HL-60 (cell line): ENCODE results near the gene TIMM29.

Experiments used
- DNase-seq, 2 experiments: peaks; one replicate each; pipeline ENCODE4 v3.0.0-alpha.2; 2010 to 2020; ENCODE audit warnings: low read depth in 1 of 2, low spot score in 1 of 2
- H3K27ac ChIP-seq: fragments of 250-450 bp; sonication (Bioruptor Pico); replicated peaks from 2 replicates; pipeline ENCODE4 v1.5.1; 2020; ENCODE audit warnings: mild to moderate bottlenecking, moderate library complexity
- H3K27me3 ChIP-seq: fragments of 250-450 bp; sonication (Bioruptor Pico); 2 replicates; pipeline ENCODE4 v1.5.1; 2021; ENCODE audit warnings: mild to moderate bottlenecking, moderate library complexity; ENCODE audit not compliant: insufficient read depth, poor library complexity, severe bottlenecking
- H3K4me3 ChIP-seq: replicated peaks from 2 replicates; pipeline ENCODE4 v1.5.1; 2011; ENCODE audit warnings: mild to moderate bottlenecking, control low read depth, low read length; ENCODE audit not compliant: insufficient read depth
- CTCF ChIP-seq: IDR thresholded peaks from one replicate; pipeline ENCODE4 v1.5.1; 2011; ENCODE audit warnings: low read length, control low read depth, inconsistent platforms; ENCODE audit not compliant: insufficient read depth
- GABPA ChIP-seq: IDR thresholded peaks from 2 replicates; pipeline ENCODE4 v1.6.1; 2012; ENCODE audit warnings: low read depth
- POLR2AphosphoS5 ChIP-seq: IDR thresholded peaks from 2 replicates; pipeline ENCODE4 v1.6.1; 2012; ENCODE audit warnings: low read depth
- SPI1 ChIP-seq: IDR thresholded peaks from 2 replicates; pipeline ENCODE4 v1.6.1; 2012; ENCODE audit warnings: low read depth, mild to moderate bottlenecking, borderline replicate concordance
- TF ChIP-seq, protein P1 (sequence below): IDR thresholded peaks from 2 replicates; pipeline ENCODE4 v1.6.1; 2012; ENCODE audit warnings: low read depth; ENCODE audit not compliant: insufficient replicate concordance

TIMM29 gene

DNA sequence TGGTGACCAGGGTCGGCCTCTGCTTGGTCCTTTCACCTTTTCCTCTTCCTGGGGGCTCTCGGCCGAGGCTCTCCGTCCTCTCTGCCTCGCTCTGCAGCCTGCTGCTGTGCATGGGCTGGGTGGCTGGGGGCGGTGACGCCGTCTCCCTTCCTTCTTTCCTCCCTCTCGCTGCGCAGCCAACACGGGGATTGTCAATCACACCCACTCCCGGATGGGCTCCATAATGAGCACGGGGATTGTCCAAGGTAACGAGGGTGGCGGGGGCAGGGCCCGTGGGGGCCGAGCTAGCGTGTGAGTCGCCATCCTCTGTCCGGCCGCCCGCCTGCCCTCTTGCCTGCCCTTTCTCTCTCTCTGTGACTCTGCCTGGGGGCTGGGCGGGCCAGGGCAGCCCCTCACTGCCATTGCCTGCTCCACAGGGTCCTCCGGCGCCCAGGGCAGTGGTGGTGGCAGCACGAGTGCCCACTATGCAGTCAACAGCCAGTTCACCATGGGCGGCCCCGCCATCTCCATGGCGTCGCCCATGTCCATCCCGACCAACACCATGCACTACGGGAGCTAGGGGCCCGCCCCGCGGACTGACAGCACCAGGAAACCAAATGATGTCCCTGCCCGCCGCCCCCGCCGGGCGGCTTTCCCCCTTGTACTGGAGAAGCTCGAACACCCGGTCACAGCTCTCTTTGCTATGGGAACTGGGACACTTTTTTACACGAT, 7.3 kb upstream of the TIMM29 start:
- Histone ChIP-seq H3K4me3 (no peak overlapping the region), H3K27me3 (no peaks in the 10 kb centered on the region), H3K27ac (no peak overlapping the region)
- DNase-seq: no peak
- TF ChIP-seq POLR2AphosphoS5 (0 out of 2 replicates have a peak, but pooled peaks have one; percentile 3), GABPA (no peak)

GRCh38 chr19:10921910-10922637, 6.5 kb upstream of the TIMM29 start:
- no peaks in the 10 kb centered on the region for H3K27me3 ChIP-seq
- DNase-seq: no peak
- no peak overlapping the region for H3K4me3 ChIP-seq
- TF ChIP-seq, protein P1, sequence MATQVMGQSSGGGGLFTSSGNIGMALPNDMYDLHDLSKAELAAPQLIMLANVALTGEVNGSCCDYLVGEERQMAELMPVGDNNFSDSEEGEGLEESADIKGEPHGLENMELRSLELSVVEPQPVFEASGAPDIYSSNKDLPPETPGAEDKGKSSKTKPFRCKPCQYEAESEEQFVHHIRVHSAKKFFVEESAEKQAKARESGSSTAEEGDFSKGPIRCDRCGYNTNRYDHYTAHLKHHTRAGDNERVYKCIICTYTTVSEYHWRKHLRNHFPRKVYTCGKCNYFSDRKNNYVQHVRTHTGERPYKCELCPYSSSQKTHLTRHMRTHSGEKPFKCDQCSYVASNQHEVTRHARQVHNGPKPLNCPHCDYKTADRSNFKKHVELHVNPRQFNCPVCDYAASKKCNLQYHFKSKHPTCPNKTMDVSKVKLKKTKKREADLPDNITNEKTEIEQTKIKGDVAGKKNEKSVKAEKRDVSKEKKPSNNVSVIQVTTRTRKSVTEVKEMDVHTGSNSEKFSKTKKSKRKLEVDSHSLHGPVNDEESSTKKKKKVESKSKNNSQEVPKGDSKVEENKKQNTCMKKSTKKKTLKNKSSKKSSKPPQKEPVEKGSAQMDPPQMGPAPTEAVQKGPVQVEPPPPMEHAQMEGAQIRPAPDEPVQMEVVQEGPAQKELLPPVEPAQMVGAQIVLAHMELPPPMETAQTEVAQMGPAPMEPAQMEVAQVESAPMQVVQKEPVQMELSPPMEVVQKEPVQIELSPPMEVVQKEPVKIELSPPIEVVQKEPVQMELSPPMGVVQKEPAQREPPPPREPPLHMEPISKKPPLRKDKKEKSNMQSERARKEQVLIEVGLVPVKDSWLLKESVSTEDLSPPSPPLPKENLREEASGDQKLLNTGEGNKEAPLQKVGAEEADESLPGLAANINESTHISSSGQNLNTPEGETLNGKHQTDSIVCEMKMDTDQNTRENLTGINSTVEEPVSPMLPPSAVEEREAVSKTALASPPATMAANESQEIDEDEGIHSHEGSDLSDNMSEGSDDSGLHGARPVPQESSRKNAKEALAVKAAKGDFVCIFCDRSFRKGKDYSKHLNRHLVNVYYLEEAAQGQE: no peak
- TF ChIP-seq CTCF (no peak), SPI1 (no peak), GABPA (no peak), POLR2AphosphoS5 (no peak; the same call in 1 of the 2 replicates)
- no peak overlapping the region for H3K27ac ChIP-seq

GRCh38 chr19:10922638-10923014, 6.0 kb upstream of the TIMM29 start:
- no peak for DNase-seq
- TF ChIP-seq, protein P1: no peak
- TF ChIP-seq GABPA: no peak
- TF ChIP-seq SPI1: no peak
- TF ChIP-seq POLR2AphosphoS5: 0 out of 2 replicates have a peak, but pooled peaks have one; percentile 6
- no peak overlapping the region for H3K4me3 ChIP-seq
- H3K27ac ChIP-seq: no peak overlapping the region
- no peaks in the 10 kb centered on the region for H3K27me3 ChIP-seq

DNA sequence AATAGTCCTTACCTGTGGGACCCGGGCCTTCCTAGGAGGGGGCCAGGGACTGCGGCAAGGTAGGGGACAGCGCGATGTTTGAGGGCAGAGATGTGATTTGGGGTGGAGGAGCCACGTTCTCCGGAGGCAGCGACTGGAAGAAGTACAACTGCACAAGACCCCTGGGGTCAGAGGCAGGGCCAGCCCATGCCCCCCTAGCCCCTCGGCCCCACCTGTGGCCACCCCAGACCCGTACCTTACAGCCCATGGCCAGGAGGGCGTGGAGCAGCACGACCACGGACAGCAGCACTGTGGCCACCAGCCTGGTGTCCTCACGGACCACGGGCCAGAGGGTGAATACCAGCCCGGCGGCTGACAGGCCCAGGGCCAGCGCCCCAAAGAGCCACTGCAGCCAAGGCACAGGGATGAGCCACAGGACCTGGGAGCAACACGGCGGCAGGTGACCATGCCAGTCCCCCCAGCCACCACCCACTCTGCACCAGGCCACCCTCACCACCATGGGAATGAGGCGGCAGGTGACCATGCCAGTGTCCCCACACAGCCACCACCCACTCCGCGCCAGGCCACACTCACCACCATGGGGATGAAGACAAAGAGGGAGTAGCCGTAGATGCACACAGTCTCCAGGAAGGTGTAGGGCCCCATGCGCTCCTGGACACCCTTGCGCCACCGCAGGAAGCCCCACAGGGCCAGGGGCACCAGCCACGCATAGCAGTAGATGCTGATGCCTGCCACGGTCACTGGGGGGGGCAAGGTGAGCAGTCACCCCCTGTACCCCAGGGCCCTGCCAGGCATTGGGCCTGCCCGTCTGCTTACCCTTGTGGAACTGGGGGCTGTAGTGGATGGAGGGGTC, 5.1 kb upstream of the TIMM29 start:
- H3K27ac ChIP-seq: no peak overlapping the region
- TF ChIP-seq POLR2AphosphoS5: no peak
- no peak for TF ChIP-seq GABPA
- no peak for TF ChIP-seq CTCF
- TF ChIP-seq, protein P1: no peak
- no peak for TF ChIP-seq SPI1
- no peak for DNase-seq
- H3K4me3 ChIP-seq: no peak overlapping the region
- H3K27me3 ChIP-seq: no peaks in the 10 kb centered on the region
